ENCODE results near the gene NUP98.
"Not testable (repeated sequence)": the region's sequence is repeated elsewhere in the genome, so short reads cannot be mapped to it uniquely, and the experiment has no call there.

NUP98 gene

GRCh38 chr11:3814832-3815231, 17.5 kb upstream of the NUP98 start:
- WGBS, 2 experiments = 90 to 96% methylated on average over 5 of the region's 5 CpGs
- H3K27me3 ChIP-seq (ENCODE audit: control insufficient read depth, insufficient read depth, low read length, poor library complexity, severe bottlenecking); H3K4me1 ChIP-seq (ENCODE audit: control insufficient read depth, insufficient read depth, low read length); H3K27ac ChIP-seq (ENCODE audit: insufficient read depth, low read depth, low read length, poor library complexity, severe bottlenecking); H3K4me3 ChIP-seq (ENCODE audit: insufficient read depth, low read depth, low read length); H3K36me3 ChIP-seq (ENCODE audit: control insufficient read depth, insufficient read depth, low read length); H3K9me3 ChIP-seq (ENCODE audit: control insufficient read depth, low read length): not testable (repeated sequence)

- Histone ChIP-seq H3K27ac (ENCODE audit: insufficient read depth, low read depth, low read length, poor library complexity, severe bottlenecking) (no peak overlapping the region), H3K36me3 (ENCODE audit: control insufficient read depth, insufficient read depth, low read length) (no peaks in the 10 kb centered on the region), H3K4me3 (ENCODE audit: insufficient read depth, low read depth, low read length) (no peak overlapping the region), H3K4me1 (ENCODE audit: control insufficient read depth, insufficient read depth, low read length) (no peaks in the 10 kb centered on the region), H3K27me3 (ENCODE audit: control insufficient read depth, insufficient read depth, low read length, poor library complexity, severe bottlenecking) (no peaks in the 10 kb centered on the region), H3K9me3 (ENCODE audit: control insufficient read depth, low read length) (no peaks in the 10 kb centered on the region)
- WGBS, 2 experiments = 95 to 97% methylated on average over 4 of the region's 4 CpGs
Observed at GRCh38 chr11:3810951-3811350, 13.6 kb upstream of the NUP98 start.

- Histone ChIP-seq H3K27me3 (ENCODE audit: control insufficient read depth, insufficient read depth, low read length, poor library complexity, severe bottlenecking) (no peaks in the 10 kb centered on the region), H3K9me3 (ENCODE audit: control insufficient read depth, low read length) (no peaks in the 10 kb centered on the region), H3K4me3 (ENCODE audit: insufficient read depth, low read depth, low read length) (no peak overlapping the region), H3K4me1 (ENCODE audit: control insufficient read depth, insufficient read depth, low read length) (no peaks in the 10 kb centered on the region), H3K36me3 (ENCODE audit: control insufficient read depth, insufficient read depth, low read length) (no peaks in the 10 kb centered on the region), H3K27ac (ENCODE audit: insufficient read depth, low read depth, low read length, poor library complexity, severe bottlenecking) (no peak overlapping the region)
- WGBS, 2 experiments = 85 to 91% methylated on average over 3 of the region's 3 CpGs
Observed at GRCh38 chr11:3810446-3810845, 13.1 kb upstream of the NUP98 start.

- Histone ChIP-seq H3K36me3 (ENCODE audit: control insufficient read depth, insufficient read depth, low read length) (no peaks in the 10 kb centered on the region), H3K27ac (ENCODE audit: insufficient read depth, low read depth, low read length, poor library complexity, severe bottlenecking) (no peak overlapping the region), H3K4me1 (ENCODE audit: control insufficient read depth, insufficient read depth, low read length) (no peaks in the 10 kb centered on the region), H3K27me3 (ENCODE audit: control insufficient read depth, insufficient read depth, low read length, poor library complexity, severe bottlenecking) (no peaks in the 10 kb centered on the region), H3K9me3 (ENCODE audit: control insufficient read depth, low read length) (no peaks in the 10 kb centered on the region), H3K4me3 (ENCODE audit: insufficient read depth, low read depth, low read length) (no peak overlapping the region)
- WGBS, 2 experiments = 91 to 97% methylated on average over 1 of the region's 1 CpG
Observed at GRCh38 chr11:3809624-3809928, 12.2 kb upstream of the NUP98 start.

GRCh38 chr11:3808861-3809623, 11.7 kb upstream of the NUP98 start:
- peak overlapping the region; percentile 83 for H3K4me3 ChIP-seq (ENCODE audit: insufficient read depth, low read depth, low read length)
- WGBS, 2 experiments = 24 to 30% methylated on average over 5 of the region's 5 CpGs
- no peaks in the 10 kb centered on the region for H3K36me3 ChIP-seq (ENCODE audit: control insufficient read depth, insufficient read depth, low read length)
- no peaks in the 10 kb centered on the region for H3K27me3 ChIP-seq (ENCODE audit: control insufficient read depth, insufficient read depth, low read length, poor library complexity, severe bottlenecking)
- H3K4me1 ChIP-seq (ENCODE audit: control insufficient read depth, insufficient read depth, low read length) = no peaks in the 10 kb centered on the region
- H3K27ac ChIP-seq (ENCODE audit: insufficient read depth, low read depth, low read length, poor library complexity, severe bottlenecking) = no peak overlapping the region
- H3K9me3 ChIP-seq (ENCODE audit: control insufficient read depth, low read length) = no peaks in the 10 kb centered on the region

GRCh38 chr11:3807909-3808860, 10.8 kb upstream of the NUP98 start, which contains the start of gene PGAP2:
TSS of gene PGAP2 (plus strand) at chr11:3808560. CDS start at chr11:3811260, 2,700 bp downstream.
- 0 to 1% methylated on average over 54 of the region's 55 CpGs for WGBS, 2 experiments
- Histone ChIP-seq H3K27me3 (ENCODE audit: control insufficient read depth, insufficient read depth, low read length, poor library complexity, severe bottlenecking) (no peaks in the 10 kb centered on the region), H3K27ac (ENCODE audit: insufficient read depth, low read depth, low read length, poor library complexity, severe bottlenecking) (no peak within 1 kb of the TSS), H3K36me3 (ENCODE audit: control insufficient read depth, insufficient read depth, low read length) (no peaks in the 10 kb centered on the region), H3K9me3 (ENCODE audit: control insufficient read depth, low read length) (no peaks in the 10 kb centered on the region), H3K4me1 (ENCODE audit: control insufficient read depth, insufficient read depth, low read length) (no peaks in the 10 kb centered on the region), H3K4me3 (ENCODE audit: insufficient read depth, low read depth, low read length) (peak within 1 kb of the TSS; percentile 83)

- Histone ChIP-seq H3K4me1 (ENCODE audit: control insufficient read depth, insufficient read depth, low read length) (no peaks in the 10 kb centered on the region), H3K9me3 (ENCODE audit: control insufficient read depth, low read length) (no peaks in the 10 kb centered on the region), H3K4me3 (ENCODE audit: insufficient read depth, low read depth, low read length) (no peak overlapping the region), H3K36me3 (ENCODE audit: control insufficient read depth, insufficient read depth, low read length) (no peaks in the 10 kb centered on the region), H3K27me3 (ENCODE audit: control insufficient read depth, insufficient read depth, low read length, poor library complexity, severe bottlenecking) (no peaks in the 10 kb centered on the region), H3K27ac (ENCODE audit: insufficient read depth, low read depth, low read length, poor library complexity, severe bottlenecking) (no peak overlapping the region)
- WGBS, 2 experiments = 76 to 79% methylated on average over 11 of the region's 11 CpGs
Observed at GRCh38 chr11:3803726-3804495, 6.6 kb upstream of the NUP98 start.

- Histone ChIP-seq H3K4me1 (ENCODE audit: control insufficient read depth, insufficient read depth, low read length) (no peaks in the 10 kb centered on the region), H3K27ac (ENCODE audit: insufficient read depth, low read depth, low read length, poor library complexity, severe bottlenecking) (no peak overlapping the region), H3K9me3 (ENCODE audit: control insufficient read depth, low read length) (no peaks in the 10 kb centered on the region), H3K4me3 (ENCODE audit: insufficient read depth, low read depth, low read length) (no peak overlapping the region), H3K27me3 (ENCODE audit: control insufficient read depth, insufficient read depth, low read length, poor library complexity, severe bottlenecking) (no peaks in the 10 kb centered on the region), H3K36me3 (ENCODE audit: control insufficient read depth, insufficient read depth, low read length) (no peaks in the 10 kb centered on the region)
- WGBS, 2 experiments = 97 to 99% methylated on average over 3 to 4 of the region's 4 CpGs
Observed at GRCh38 chr11:3802011-3802790, 4.8 kb upstream of the NUP98 start.

- H3K36me3 ChIP-seq (ENCODE audit: control insufficient read depth, insufficient read depth, low read length) = no peaks in the 10 kb centered on the region
- H3K27me3 ChIP-seq (ENCODE audit: control insufficient read depth, insufficient read depth, low read length, poor library complexity, severe bottlenecking) = no peaks in the 10 kb centered on the region
- H3K27ac ChIP-seq (ENCODE audit: insufficient read depth, low read depth, low read length, poor library complexity, severe bottlenecking) = no peak overlapping the region
- peaks cover 9% of the 10 kb centered on the region for H3K4me1 ChIP-seq (ENCODE audit: control insufficient read depth, insufficient read depth, low read length)
- no peaks in the 10 kb centered on the region for H3K9me3 ChIP-seq (ENCODE audit: control insufficient read depth, low read length)
- 92% methylated on average over 5 of the region's 5 CpGs for WGBS, 2 experiments
- no peak overlapping the region for H3K4me3 ChIP-seq (ENCODE audit: insufficient read depth, low read depth, low read length)
Observed at GRCh38 chr11:3799873-3800272, 2.5 kb upstream of the NUP98 start.
